ENCODE results near the gene MEIOB.
"Not testable (repeated sequence)": the region's sequence is repeated elsewhere in the genome, so short reads cannot be mapped to it uniquely, and the experiment has no call there.

Gene MEIOB

GRCh38 chr16:1871974-1872635 lies at the start of gene MEIOB:
Gene MEIOB, minus strand, starts transcription at chr16:1872164. Its CDS starts 3,989 bp downstream, at chr16:1868175.
- DNase-seq, result no peak

GRCh38 chr16:1920727-1921171 lies 48.8 kb upstream of the MEIOB start:
- no peak for DNase-seq

GRCh38 chr16:1920122-1920521 lies 48.2 kb upstream of the MEIOB start:
- DNase-seq, result not testable (repeated sequence)

GRCh38 chr16:1919327-1919998 lies 47.5 kb upstream of the MEIOB start:
- no peak for DNase-seq

- no peak for DNase-seq
These were observed 46.7 kb upstream of the MEIOB start, which contains the start of gene HS3ST6 for GRCh38 chr16:1918351-1919326. Gene HS3ST6, minus strand, starts transcription at chr16:1918415. Its CDS starts 92 bp downstream, at chr16:1918323.

GRCh38 chr16:1917665-1918350 lies 45.8 kb upstream of the MEIOB start:
- DNase-seq, result no peak

GRCh38 chr16:1917056-1917664 lies 45.2 kb upstream of the MEIOB start:
- no peak for DNase-seq

- DNase-seq, result no peak
These were observed 44.7 kb upstream of the MEIOB start for GRCh38 chr16:1916640-1916990.

GRCh38 chr16:1915732-1916639 lies 44.0 kb upstream of the MEIOB start:
- no peak for DNase-seq

- no peak for DNase-seq
These were observed 43.0 kb upstream of the MEIOB start for GRCh38 chr16:1914988-1915387.

- DNase-seq, result no peak
These were observed 42.2 kb upstream of the MEIOB start for GRCh38 chr16:1914084-1914608.

- DNase-seq, result no peak
These were observed 41.5 kb upstream of the MEIOB start for GRCh38 chr16:1913327-1914083.

- DNase-seq, result no peak
These were observed 40.2 kb upstream of the MEIOB start for GRCh38 chr16:1912215-1912543.

GRCh38 chr16:1911467-1912214 lies 39.7 kb upstream of the MEIOB start:
- DNase-seq, result no peak

- DNase-seq, result no peak
These were observed 37.7 kb upstream of the MEIOB start for GRCh38 chr16:1909561-1910231.

GRCh38 chr16:1908983-1909382 lies 37.0 kb upstream of the MEIOB start:
- no peak for DNase-seq

- no peak for DNase-seq
These were observed 36.2 kb upstream of the MEIOB start for GRCh38 chr16:1908184-1908583.

- no peak for DNase-seq
These were observed 35.4 kb upstream of the MEIOB start for GRCh38 chr16:1907226-1907860.

- DNase-seq, result no peak
These were observed 34.8 kb upstream of the MEIOB start for GRCh38 chr16:1906846-1907165.

Measured in bone marrow (tissue), 2 donors.